Activated CD4-positive, CD25-positive, alpha-beta regulatory T cell treated with anti-CD3 and anti-CD28 coated beads, Interleukin-2, amount 50 U/mL, for 16 hours (primary cell): ENCODE measurements around the gene HPSE.

ENCODE experiments used
- DNase-seq: peaks from one replicate; pipeline ENCODE4 v3.0.0-alpha.2; 2020; ENCODE audit warnings: low read depth, low spot score

Gene HPSE

GRCh38 chr4:83250687-83251446 lies 83.8 kb downstream of the HPSE start:
- DNase-seq = no peak

- DNase-seq = no peak
Measured at GRCh38 chr4:83248486-83248885, 86.2 kb downstream of the HPSE start.

- DNase-seq = no peak
Measured at GRCh38 chr4:83247415-83248357, 87.0 kb downstream of the HPSE start.
